Lung (tissue), 12 donors: Measurements from ENCODE around the gene ACBD7. TPM values are rescaled to one million over a fixed set of nuclear protein-coding genes. Genes with fewer than 3 reads are reported as not detected.

Source experiments
- ATAC-seq: fragments of 200-7000 bp; cut with Tn5 transposase; one replicate; pipeline ENCODE4 v1.9.1; 2020; ENCODE audit warnings: moderate number of reproducible peaks; ENCODE audit not compliant: insufficient read depth, low FRiP score
- DNase-seq, 3 donors: peaks; one replicate each; pipeline ENCODE4 v3.0.0-alpha.2; 2013 to 2017
- H3K27ac ChIP-seq, 2 donors: one replicate each; pipeline ENCODE4 v1.5.1; 2013; ENCODE audit warnings: mild to moderate bottlenecking in 2 of 2, moderate library complexity in 2 of 2, control low read depth in 1 of 2, inconsistent platforms in 1 of 2, low read depth in 1 of 2, low read length in 1 of 2
- H3K27me3 ChIP-seq, 3 donors: one replicate each; pipeline ENCODE4 v1.5.1; 2013; ENCODE audit warnings: low read length in 2 of 3; ENCODE audit not compliant: control insufficient read depth in 3 of 3, insufficient read depth in 3 of 3
- H3K36me3 ChIP-seq, 4 donors: one replicate each; pipeline ENCODE4 v1.5.1; 2013; ENCODE audit warnings: low read length in 4 of 4, mild to moderate bottlenecking in 1 of 4, moderate library complexity in 1 of 4; ENCODE audit not compliant: control insufficient read depth in 4 of 4, insufficient read depth in 4 of 4
- H3K4me1 ChIP-seq, 5 donors: one replicate each; pipeline ENCODE4 v1.5.1; 2013; ENCODE audit warnings: low read length in 5 of 5, mild to moderate bottlenecking in 2 of 5, moderate library complexity in 1 of 5; ENCODE audit not compliant: control insufficient read depth in 5 of 5, insufficient read depth in 5 of 5
- H3K4me3 ChIP-seq: one replicate; pipeline ENCODE4 v1.5.1; 2013; ENCODE audit warnings: mild to moderate bottlenecking, control low read depth, moderate library complexity
- H3K9ac ChIP-seq, 2 donors: one replicate each; pipeline ENCODE4 v1.5.1; 2013; ENCODE audit warnings: low read length in 2 of 2, control low read depth in 1 of 2; ENCODE audit not compliant: insufficient read depth in 1 of 2
- H3K9me3 ChIP-seq, 4 donors: one replicate each; pipeline ENCODE4 v1.5.1; 2013; ENCODE audit warnings: low read length in 3 of 4, mild to moderate bottlenecking in 1 of 4, moderate library complexity in 1 of 4; ENCODE audit not compliant: control insufficient read depth in 4 of 4, insufficient read depth in 3 of 4
- CTCF ChIP-seq: IDR thresholded peaks from 2 replicates; pipeline ENCODE4 v1.5.1; 2012; ENCODE audit warnings: mild to moderate bottlenecking; ENCODE audit errors: control extremely low read depth, extremely low read depth
- WGBS, 2 donors: extraction: QIAGEN DNeasy Blood & Tissue Kit; methylation state at CpG; one replicate each; pipeline ENCODE4 v1.1.7; 2013; 5-methylcytosine and 5-hydroxymethylcytosine counted together
- polyA plus RNA-seq, 2 donors: library from polyadenylated mRNA; stranded (reverse); fragments of 200-250 nt; gene quantifications; one replicate each; pipeline ENCODE4 v1.2.1, GENCODE V29; 2013
- total RNA-seq, 2 donors: library from RNA; depleted of rRNA in 1 of 2; stranded (reverse); fragments of >200 nt in 1 of 2; gene quantifications; one replicate each; pipeline ENCODE4 v1.2.1, GENCODE V29; 2014 to 2021
- donor health status: control.
- donor health status: control.
- donor health status: Bipolar disorder and iron deficiency.
- donor health status: healthy.
- donor health status: DM: yes; HTN: yes; CAD: no.

The ACBD7 gene
- total and polyA plus RNA-seq, 4 donors = 0.19 to 4.0 (median 1.1) TPM

GRCh38 chr10:15099886-15100285 lies 11.3 kb upstream of the ACBD7 start:
- Histone ChIP-seq H3K9ac (no peak overlapping the region), H3K36me3 (peaks cover 12 to 18% (median 15%) of the 10 kb centered on the region in 4 donors), H3K27me3 (no peaks in the 10 kb centered on the region), H3K4me3 (no peak overlapping the region), H3K9me3 (no peaks in the 10 kb centered on the region), H3K27ac (no peak overlapping the region), H3K4me1 (peaks cover 0 to 11% (median 3%) of the 10 kb centered on the region in 5 donors)
- 78 to 90% methylated on average over 4 of the region's 4 CpGs for WGBS, 2 donors
- no peak for TF ChIP-seq CTCF
- no peak for DNase-seq
- no peak for ATAC-seq

GRCh38 chr10:15097011-15097812 lies 8.6 kb upstream of the ACBD7 start, which contains the start of gene RPP38:
RPP38 (plus strand) TSS chr10:15097355; CDS start chr10:15103315, 5,960 bp downstream.
- WGBS, 2 donors = 0% methylated on average over 58 to 84 of the region's 84 CpGs
- Histone ChIP-seq H3K27ac (peak within 1 kb of the TSS; percentile 95 to 99), H3K27me3 (no peaks in the 10 kb centered on the region), H3K9me3 (no peaks in the 10 kb centered on the region), H3K4me3 (peak within 1 kb of the TSS; percentile 94), H3K9ac (peak within 1 kb of the TSS; percentile 85 to 95), H3K36me3 (peaks cover 0 to 5% (median 3%) of the 10 kb centered on the region in 4 donors), H3K4me1 (peaks cover 0 to 11% (median 3%) of the 10 kb centered on the region in 5 donors)
- ATAC-seq (peak; percentile 94), DNase-seq (peak; percentile 97 to 98 (median 98))
- TF ChIP-seq CTCF = no peak

- TF ChIP-seq CTCF = no peak
- no peak for DNase-seq
- H3K4me3 ChIP-seq = peak overlapping the region; percentile 94
- peak overlapping the region in 1 of 2 donors; percentile 84 for H3K9ac ChIP-seq
- peaks cover 0 to 5% (median 1%) of the 10 kb centered on the region in 4 donors for H3K36me3 ChIP-seq
- H3K4me1 ChIP-seq = peaks cover 0 to 11% (median 3%) of the 10 kb centered on the region in 5 donors
- ATAC-seq = peak; percentile 3
- no peaks in the 10 kb centered on the region for H3K9me3 ChIP-seq
- WGBS, 2 donors = 1 to 3% methylated on average over 11 of the region's 11 CpGs
- H3K27ac ChIP-seq = peak overlapping the region; percentile 95 to 99
- H3K27me3 ChIP-seq = no peaks in the 10 kb centered on the region
These were observed 8.1 kb upstream of the ACBD7 start for GRCh38 chr10:15096661-15097010.
